HepG2 (cell line): Measurements from ENCODE around the gene MMP19. TPM values are rescaled to one million over a fixed set of nuclear protein-coding genes. Genes with fewer than 3 reads are reported as not detected.

Experiments used
- ATAC-seq: fragments of 200-7000 bp; cut with Tn5 transposase; 3 replicates; pipeline ENCODE4 v1.9.1; 2020; ENCODE audit warnings: mild to moderate bottlenecking, moderate library complexity
- BruUV-seq: library from RNA; stranded (reverse); fragments of 400-500 nt; replicated peaks from 2 replicates; lab custom pipeline; 2021; lab: Mats Ljungman, UMichigan
- CTCF ChIA-PET: fragments of 300-600 bp; formaldehyde crosslinking; extraction: SDS; loops from one replicate; lab custom pipeline; 2021; ENCODE audit warnings: low total read pairs, inconsistent platforms, low intra/inter-chr PET ratio; lab: Yijun Ruan, JAX
- POLR2A ChIA-PET: fragments of 350-600 bp; sonication (Branson Sonifier 250); formaldehyde crosslinking; loops from one replicate; lab custom pipeline; 2020; ENCODE audit warnings: antibody characterized with exemption, inconsistent platforms; lab: Yijun Ruan, JAX
- DNase-seq: peaks from one replicate; pipeline ENCODE4 v3.0.0-alpha.2; 2015; ENCODE audit warnings: low spot score
- FAIRE-seq: peaks from 3 replicates; lab custom pipeline; 2011; peaks lifted over from hg19 to GRCh38; lab: Jason Lieb, UNC
- H2AFZ ChIP-seq: one replicate; pipeline ENCODE4 v1.6.1; 2011; ENCODE audit warnings: low read length, inconsistent platforms
- H3K27ac ChIP-seq: fragments of 300-600 bp; 3 replicates; pipeline ENCODE4 v1.8.0; 2011; ENCODE audit warnings: mixed run types, mild to moderate bottlenecking, mixed read lengths, low read length, inconsistent platforms; ENCODE audit not compliant: insufficient read depth; ENCODE audit errors: extremely low read length
- H3K27me3 ChIP-seq, 2 experiments: fragments of 200-600 bp in 1 of 2; 2 replicates in 1 of 2; 3 replicates in 1 of 2; pipeline versions ENCODE4 v1.6.0 to v1.8.0; 2011; ENCODE audit warnings: low read length in 2 of 2, mild to moderate bottlenecking in 2 of 2, moderate library complexity in 2 of 2, inconsistent platforms in 1 of 2; ENCODE audit not compliant: insufficient read depth in 2 of 2, control insufficient read depth in 1 of 2
- H3K36me3 ChIP-seq, 2 experiments: fragments of 200-600 bp in 1 of 2; replicated peaks in 1 of 2; 2 replicates in 1 of 2; 3 replicates in 1 of 2; pipeline versions ENCODE4 v1.5.1 to v1.8.0; 2011; ENCODE audit warnings: low read length in 2 of 2, inconsistent platforms in 1 of 2; ENCODE audit not compliant: insufficient read depth in 2 of 2, control insufficient read depth in 1 of 2
- H3K4me1 ChIP-seq: 2 replicates; pipeline ENCODE4 v1.5.1; 2012; ENCODE audit warnings: low read length, inconsistent platforms; ENCODE audit not compliant: insufficient read depth
- H3K4me2 ChIP-seq: 2 replicates; pipeline ENCODE4 v1.6.0; 2011; ENCODE audit warnings: low read depth, low read length, inconsistent platforms
- H3K4me3 ChIP-seq, 3 experiments: fragments of 200-600 bp in 1 of 3; sonication (generic), shearing (Covaris generic) in 1 of 3; replicated peaks in 1 of 3; 2 replicates each; pipeline ENCODE4 v1.5.1; 2011 to 2016; ENCODE audit warnings: low read length in 3 of 3, inconsistent platforms in 2 of 3, low read depth in 2 of 3, mild to moderate bottlenecking in 2 of 3, control low read depth in 1 of 3, mixed read lengths in 1 of 3; ENCODE audit not compliant: insufficient read depth in 1 of 3
- H3K79me2 ChIP-seq: one replicate; pipeline ENCODE4 v1.6.1; 2011; ENCODE audit warnings: low read length, inconsistent platforms; ENCODE audit not compliant: insufficient read depth
- H3K9ac ChIP-seq: 2 replicates; pipeline ENCODE4 v1.6.0; 2011; ENCODE audit warnings: mild to moderate bottlenecking, low read depth, low read length, inconsistent platforms; ENCODE audit not compliant: insufficient read depth
- H3K9me3 ChIP-seq: 2 replicates; pipeline ENCODE4 v1.5.1; 2012; ENCODE audit warnings: mild to moderate bottlenecking, low read length
- H4K20me1 ChIP-seq: 2 replicates; pipeline ENCODE4 v1.6.0; 2011; ENCODE audit warnings: inconsistent platforms, mild to moderate bottlenecking, low read length, moderate library complexity; ENCODE audit not compliant: insufficient read depth
- FOXA1 ChIP-seq, 2 experiments: fragments of 450-650 bp in 1 of 2; sonication (generic) in 1 of 2; formaldehyde crosslinking in 1 of 2; IDR thresholded peaks; 2 replicates each; pipeline versions ENCODE4 v1.4.0 to v1.6.1; 2016 to 2020; ENCODE audit warnings: missing genetic modification reagents in 1 of 2
- FOXO4 ChIP-seq: sonication (generic); formaldehyde crosslinking; conservative IDR thresholded peaks from 2 replicates; pipeline ENCODE4 v1.8.1; 2023; ENCODE audit warnings: missing genetic modification reagents
- FOXP1 ChIP-seq, 2 experiments: fragments of 450-650 bp in 1 of 2; IDR thresholded peaks; 2 replicates each; pipeline ENCODE4 v1.6.1; 2017 to 2018; ENCODE audit warnings: antibody characterized with exemption in 1 of 2
- FOXP4 ChIP-seq: sonication (generic); formaldehyde crosslinking; IDR thresholded peaks from 2 replicates; pipeline ENCODE4 v1.4.0; 2020; ENCODE audit warnings: missing genetic modification reagents
- HCFC1 ChIP-seq: fragments of 150-350 bp; IDR thresholded peaks from 2 replicates; pipeline ENCODE4 v1.6.1; 2014; ENCODE audit warnings: low read depth, low read length
- HIC2 ChIP-seq: sonication (generic); formaldehyde crosslinking; IDR thresholded peaks from 2 replicates; pipeline ENCODE4 v1.9.0; 2022; ENCODE audit warnings: low read depth, missing genetic modification reagents
- MATR3 ChIP-seq: sonication (generic); formaldehyde crosslinking; IDR thresholded peaks from 2 replicates; pipeline ENCODE4 v1.4.0; 2020; ENCODE audit warnings: missing genetic modification reagents
- MLLT10 ChIP-seq: sonication (generic); formaldehyde crosslinking; IDR thresholded peaks from 2 replicates; pipeline ENCODE4 v1.4.0; 2020; ENCODE audit warnings: missing genetic modification reagents
- MTF1 ChIP-seq: sonication (generic); formaldehyde crosslinking; IDR thresholded peaks from 2 replicates; pipeline ENCODE4 v1.5.0; 2020; ENCODE audit warnings: missing genetic modification reagents
- NKX3-1 ChIP-seq: sonication (generic); formaldehyde crosslinking; IDR thresholded peaks from 2 replicates; pipeline ENCODE4 v1.5.0; 2020; ENCODE audit warnings: missing genetic modification reagents
- RBFOX2 ChIP-seq: fragments of 200-400 bp; formaldehyde crosslinking; IDR thresholded peaks from 2 replicates; pipeline ENCODE4 v1.6.1; 2017; ENCODE audit warnings: low read depth, mild to moderate bottlenecking, low read length
- TBP ChIP-seq: sonication (generic); formaldehyde crosslinking; IDR thresholded peaks from 2 replicates; pipeline ENCODE4 v1.5.0; 2020; ENCODE audit warnings: missing genetic modification reagents
- TCF7 ChIP-seq: sonication (generic); IDR thresholded peaks from 2 replicates; pipeline ENCODE4 v1.6.1; 2016; ENCODE audit warnings: antibody characterized with exemption, low read depth
- ZBTB46 ChIP-seq: sonication (generic); formaldehyde crosslinking; IDR thresholded peaks from 2 replicates; pipeline ENCODE4 v1.4.0; 2020; ENCODE audit warnings: mild to moderate bottlenecking, missing genetic modification reagents, borderline replicate concordance
- ZKSCAN8 ChIP-seq: IDR thresholded peaks from 2 replicates; pipeline ENCODE4 v1.6.1; 2016; ENCODE audit warnings: borderline replicate concordance, missing genetic modification reagents, missing compliant biosample characterization
- ZNF781 ChIP-seq: sonication (generic); formaldehyde crosslinking; IDR thresholded peaks from 2 replicates; pipeline ENCODE4 v1.5.1; 2020; ENCODE audit warnings: borderline replicate concordance, mild to moderate bottlenecking, missing genetic modification reagents; ENCODE audit errors: not compliant biosample characterization
- ZNF792 ChIP-seq: IDR thresholded peaks from 2 replicates; pipeline ENCODE4 v1.6.1; 2016
- ZNF879 ChIP-seq: sonication (generic); formaldehyde crosslinking; IDR thresholded peaks from 2 replicates; pipeline ENCODE4 v1.8.1; 2023; ENCODE audit warnings: missing genetic modification reagents
- WGBS: methylation state at CpG from one replicate; pipeline ENCODE4 v1.1.6; 2017; ENCODE audit warnings: low lambda C conversion rate; 5-methylcytosine and 5-hydroxymethylcytosine counted together
- in situ Hi-C: cut with HindIII; loops from 2 replicates; pipeline ENCODE4 v1.10.0; 2017; ENCODE audit warnings: low pct_unique_long_range_greater_than_20kb; ENCODE audit not compliant: extremely low pct_ligation_motif_present
- intact Hi-C: fragments of 100-400 bp; cut with micrococcal nuclease; formaldehyde crosslinking; loops from one replicate; pipeline ENCODE4 v1.10.0; 2022; ENCODE audit not compliant: unreplicated experiment
- polyA plus RNA-seq, 8 experiments: library from polyadenylated mRNA; depleted of rRNA in 3 of 8; stranded (reverse) in 7 of 8; unstranded in 1 of 8; fragments of >200 nt; fragmentation: Illumina TruSeq in 4 of 8; extraction: Trizol in 4 of 8; gene quantifications; 2 replicates each; pipeline versions ENCODE4 v1.2.1 to v1.2.3, GENCODE V29; 2011 to 2016; ENCODE audit warnings: low read depth in 4 of 8, missing spikeins in 1 of 8, mixed read lengths in 1 of 8; ENCODE audit not compliant: insufficient read depth in 1 of 8
- total RNA-seq, 5 experiments: library from RNA; depleted of rRNA; stranded (reverse); fragments of >200 nt; fragmentation: Illumina TruSeq; extraction: Trizol; gene quantifications; 2 replicates each; pipeline ENCODE4 v1.2.3, GENCODE V29; 2016; ENCODE audit warnings: low read depth in 1 of 5

MMP19 gene
- total and polyA plus RNA-seq, 2 of the 13 experiments (the other 11 are each of a cell fraction or from before 2014, with no cell fraction given) = 0.07 to 0.08 TPM

GRCh38 chr12:55823419-55823818 lies 19.3 kb downstream of the MMP19 start (continued):
- TF ChIP-seq ZBTB46 (CRISPR knock-in tag) = no peak
- TF ChIP-seq NKX3-1 = no peak
- no peak for TF ChIP-seq TBP
- TF ChIP-seq HCFC1 = no peak

GRCh38 chr12:55822228-55822627 lies 20.5 kb downstream of the MMP19 start:
- POLR2A ChIA-PET = interaction anchor here (6.2 kb wide), 1 partner anchor 7 kb away, joined by 206 read pairs; the partner anchor contains the start of gene DNAJC14
- no peak overlapping the region for H3K4me3 ChIP-seq
- BruUV-seq = no TSS peak
- DNase-seq = peak; percentile 48
- H3K27ac ChIP-seq = peak overlapping the region; percentile 7
- no peak overlapping the region for H3K4me2 ChIP-seq
- no peak overlapping the region for H3K9ac ChIP-seq
- FAIRE-seq = no peak
- H3K79me2 ChIP-seq = peaks cover 26% of the 10 kb centered on the region
- intact Hi-C loops (no loop called here), in situ Hi-C loops (no loop called here)
- 52% methylated on average over 6 of the region's 6 CpGs for WGBS
- no peaks in the 10 kb centered on the region for H4K20me1 ChIP-seq
- H3K9me3 ChIP-seq = no peaks in the 10 kb centered on the region
- peaks cover 67% of the 10 kb centered on the region for H3K4me1 ChIP-seq
- no peak overlapping the region for H2AFZ ChIP-seq
- CTCF ChIA-PET = interaction anchor here (1.6 kb wide), 1 partner anchor 83 kb away, joined by 3 read pairs; no protein-coding TSS in a partner anchor
- peaks cover 12 to 22% of the 10 kb centered on the region in 2 experiments for H3K36me3 ChIP-seq
- ATAC-seq = no peak
- no peaks in the 10 kb centered on the region; a peak in 1 of 5 replicates for H3K27me3 ChIP-seq
- TF ChIP-seq RBFOX2 = peak; percentile 57; the same call in 1 of the 2 replicates
- TF ChIP-seq MLLT10 = no peak
- TF ChIP-seq ZNF879 (CRISPR knock-in tag) = no peak
- no peak for TF ChIP-seq FOXP1 (IDR thresholded peaks at IDR 0.05)
- no peak for TF ChIP-seq FOXP1 (CRISPR knock-in tag; IDR thresholded peaks at IDR 0.05)
- no peak for TF ChIP-seq FOXP4 (CRISPR knock-in tag)
- TF ChIP-seq ZKSCAN8 = no peak
- no peak for TF ChIP-seq FOXO4 (CRISPR knock-in tag)
- TF ChIP-seq MATR3 = no peak
- no peak for TF ChIP-seq MTF1 (CRISPR knock-in tag)
- no peak for TF ChIP-seq ZNF781 (CRISPR knock-in tag)
- no peak for TF ChIP-seq HIC2 (CRISPR knock-in tag)
- 0 out of 2 replicates have a peak, but pooled peaks have one; percentile 41 for TF ChIP-seq ZNF792 (CRISPR knock-in tag)
- TF ChIP-seq TCF7 = no peak
- no peak for TF ChIP-seq FOXA1 (IDR thresholded peaks at IDR 0.05)
- TF ChIP-seq FOXA1 (CRISPR knock-in tag; IDR thresholded peaks at IDR 0.05) = peak; percentile 5; the same call in 1 of the 2 replicates
